GM12873 (cell line): ENCODE data around the gene UBE2K.

Source experiments
- TF ChIP-seq, protein P1 (sequence below): IDR thresholded peaks from 2 replicates; pipeline ENCODE4 v1.5.1; 2012; ENCODE audit warnings: low read depth, mild to moderate bottlenecking, moderate library complexity, low read length, control low read depth; ENCODE audit not compliant: insufficient read depth; ENCODE audit errors: missing control alignments

UBE2K gene

DNA sequence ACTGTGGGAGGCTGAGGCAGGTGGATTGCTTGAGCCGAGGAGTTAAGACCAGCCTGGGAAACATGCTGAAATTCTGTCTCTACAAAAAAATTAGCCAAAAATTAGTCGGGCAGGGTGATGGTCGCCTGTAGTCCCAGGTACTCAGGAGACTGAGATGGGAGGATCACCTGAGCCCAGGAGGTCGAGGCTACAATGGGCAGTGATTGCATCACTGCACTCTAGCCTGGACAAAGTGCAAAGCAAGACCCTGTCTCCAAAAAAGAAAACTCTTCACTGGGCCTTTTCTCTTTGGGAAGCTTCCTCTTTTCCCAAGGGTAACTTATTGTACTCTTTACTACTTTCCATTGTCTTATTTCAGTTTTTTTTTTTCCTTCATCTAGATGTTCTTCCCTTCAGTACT is 88.9 kb downstream of the UBE2K start:
- TF ChIP-seq, protein P1, sequence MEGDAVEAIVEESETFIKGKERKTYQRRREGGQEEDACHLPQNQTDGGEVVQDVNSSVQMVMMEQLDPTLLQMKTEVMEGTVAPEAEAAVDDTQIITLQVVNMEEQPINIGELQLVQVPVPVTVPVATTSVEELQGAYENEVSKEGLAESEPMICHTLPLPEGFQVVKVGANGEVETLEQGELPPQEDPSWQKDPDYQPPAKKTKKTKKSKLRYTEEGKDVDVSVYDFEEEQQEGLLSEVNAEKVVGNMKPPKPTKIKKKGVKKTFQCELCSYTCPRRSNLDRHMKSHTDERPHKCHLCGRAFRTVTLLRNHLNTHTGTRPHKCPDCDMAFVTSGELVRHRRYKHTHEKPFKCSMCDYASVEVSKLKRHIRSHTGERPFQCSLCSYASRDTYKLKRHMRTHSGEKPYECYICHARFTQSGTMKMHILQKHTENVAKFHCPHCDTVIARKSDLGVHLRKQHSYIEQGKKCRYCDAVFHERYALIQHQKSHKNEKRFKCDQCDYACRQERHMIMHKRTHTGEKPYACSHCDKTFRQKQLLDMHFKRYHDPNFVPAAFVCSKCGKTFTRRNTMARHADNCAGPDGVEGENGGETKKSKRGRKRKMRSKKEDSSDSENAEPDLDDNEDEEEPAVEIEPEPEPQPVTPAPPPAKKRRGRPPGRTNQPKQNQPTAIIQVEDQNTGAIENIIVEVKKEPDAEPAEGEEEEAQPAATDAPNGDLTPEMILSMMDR, result no peak

DNA sequence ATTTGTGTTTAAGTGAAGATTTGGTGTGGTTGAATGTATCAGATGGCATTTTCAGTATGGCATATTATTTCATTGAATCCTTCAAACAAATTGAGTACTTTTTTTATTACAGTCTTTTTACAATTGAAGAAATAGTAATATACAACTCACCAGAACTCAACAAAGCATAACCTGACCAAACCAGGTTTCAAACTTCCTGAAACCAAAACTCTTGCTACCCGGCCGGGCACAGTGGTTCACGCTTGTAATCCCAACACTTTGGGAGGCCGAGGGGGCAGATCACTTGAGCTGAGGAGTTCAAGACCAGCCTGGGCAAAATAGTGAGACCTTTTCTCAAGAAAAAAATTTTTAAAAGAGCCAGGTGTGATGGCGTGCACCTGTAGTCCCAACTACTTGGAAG is 94.2 kb downstream of the UBE2K start:
- TF ChIP-seq, protein P1, result no peak

DNA sequence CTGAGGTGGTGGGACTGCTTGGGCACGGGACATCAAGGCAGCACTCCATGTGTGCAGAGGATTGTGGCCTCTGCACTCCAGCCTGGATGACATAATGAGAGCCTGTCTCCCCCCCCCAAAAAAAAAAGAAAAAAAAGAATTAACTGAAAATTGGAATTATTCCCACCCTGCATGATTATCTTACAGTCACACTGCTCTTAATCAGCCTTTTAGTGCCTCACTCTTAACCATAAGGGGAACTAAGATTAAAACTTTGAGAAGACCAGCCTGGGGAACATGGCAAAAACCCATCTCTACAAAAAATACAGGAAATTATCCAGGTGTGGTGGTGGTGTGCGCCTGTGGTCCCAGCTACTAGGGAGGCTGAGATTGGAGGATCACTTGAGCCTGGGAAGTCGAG is 94.6 kb downstream of the UBE2K start:
- TF ChIP-seq, protein P1, result no peak

DNA sequence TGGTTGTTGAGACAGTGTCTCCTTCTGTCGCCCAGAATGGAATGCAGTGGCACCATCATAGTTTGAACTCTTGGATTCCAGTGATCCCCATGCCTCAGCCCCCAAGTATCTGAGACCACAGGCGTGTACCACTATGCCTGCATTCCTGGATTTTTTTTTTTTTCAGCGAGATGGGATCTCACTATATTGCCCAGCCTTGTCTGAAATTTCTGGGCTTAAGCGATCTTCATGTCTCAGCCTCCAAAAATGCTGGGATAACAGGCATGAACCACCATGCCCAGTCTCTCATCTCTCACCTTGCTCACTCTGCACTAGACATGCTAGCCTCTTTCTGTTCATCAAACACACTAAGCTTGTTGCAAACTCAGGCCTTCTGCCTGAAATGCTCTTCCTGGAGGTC is 104.1 kb downstream of the UBE2K start:
- TF ChIP-seq, protein P1, result no peak

DNA sequence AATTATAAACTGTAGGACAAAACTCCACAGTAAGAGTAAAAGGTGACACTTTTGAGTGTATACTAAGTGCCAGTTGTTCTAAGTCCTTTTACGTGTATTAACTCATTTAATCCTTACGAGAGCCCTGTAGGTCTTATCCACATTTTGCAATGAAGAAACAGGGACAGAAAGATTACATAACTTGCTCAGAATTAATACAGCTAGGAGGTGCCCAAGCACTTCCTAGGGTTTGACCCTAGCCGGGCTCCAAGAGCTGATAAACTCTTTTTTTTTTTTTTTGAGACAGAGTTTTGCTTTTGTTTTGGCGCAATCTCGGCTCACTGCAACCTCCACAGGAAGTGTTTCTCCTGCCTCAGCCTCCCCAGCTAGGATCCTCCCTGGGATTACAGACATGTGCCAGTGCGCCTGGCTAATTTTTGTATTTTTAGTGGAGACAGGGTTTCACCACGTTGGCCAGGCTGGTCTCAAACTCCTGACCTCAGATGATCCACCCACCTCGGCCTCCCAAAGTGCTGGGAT is 110.4 kb downstream of the UBE2K start:
- TF ChIP-seq, protein P1, result no peak

DNA sequence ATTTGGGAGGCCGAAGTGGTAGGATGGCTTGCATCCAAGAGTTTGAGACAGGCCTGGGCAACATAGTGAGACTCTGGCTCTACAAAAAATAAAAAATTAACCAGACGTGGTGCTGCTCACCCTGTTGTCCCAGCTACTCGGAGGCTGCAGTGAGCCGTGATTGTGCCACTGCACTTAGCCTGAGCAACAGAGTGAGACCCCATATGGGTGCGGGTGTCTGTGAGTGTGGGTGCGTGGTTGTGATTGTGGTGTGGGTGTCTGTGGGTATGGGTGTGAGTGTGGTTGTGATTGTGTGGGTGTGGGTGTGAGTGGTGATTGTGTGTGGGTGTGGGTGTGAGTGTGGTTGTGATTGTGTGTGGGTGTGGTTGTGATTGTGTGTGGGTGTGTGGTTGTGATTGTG is 114.6 kb downstream of the UBE2K start:
- TF ChIP-seq, protein P1, result no peak

DNA sequence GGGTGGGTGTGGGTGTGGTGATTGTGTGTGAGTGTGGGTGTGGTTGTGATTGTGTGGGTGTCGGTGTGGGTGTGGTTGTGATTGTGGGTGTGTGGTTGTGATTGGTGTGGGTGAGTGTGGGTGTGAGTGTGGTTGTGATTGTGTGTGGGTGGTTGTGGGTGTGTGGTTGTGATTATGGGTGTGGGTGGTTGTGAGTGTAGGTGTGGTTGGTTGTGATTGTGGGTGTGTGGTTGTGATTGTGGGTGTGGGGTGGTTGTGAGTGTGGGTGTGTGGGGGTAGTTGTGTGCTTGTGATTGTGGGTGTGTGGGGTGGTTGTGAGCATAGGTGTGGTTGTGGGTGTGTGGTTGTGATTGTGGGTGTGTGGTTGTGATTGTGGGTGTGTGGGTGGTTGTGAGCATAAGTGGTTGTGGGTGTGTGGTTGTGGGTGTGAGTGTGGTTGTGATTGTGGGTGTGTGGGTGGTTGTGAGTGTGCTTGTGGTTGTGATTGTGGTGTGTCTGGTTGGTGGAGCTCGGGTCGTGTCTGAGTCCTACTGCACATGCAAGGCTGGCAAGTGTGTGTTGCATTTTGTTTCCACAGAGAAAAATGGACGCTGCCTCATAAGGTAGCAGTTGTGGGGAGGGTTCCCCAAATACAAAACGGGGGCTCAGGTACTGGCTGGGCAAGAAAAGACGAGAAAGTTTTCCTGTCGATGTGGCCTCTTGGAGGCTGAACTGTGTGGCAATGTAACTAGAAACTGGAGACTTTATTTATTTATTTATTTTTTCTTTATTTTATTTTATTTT is 116.7 kb downstream of the UBE2K start:
- TF ChIP-seq, protein P1, result no peak
